Smooth muscle cell (in vitro differentiated cells): ENCODE results near the gene PLCL1. TPM values are rescaled to one million over a fixed set of nuclear protein-coding genes. Genes with fewer than 3 reads are reported as not detected.

ENCODE experiments used
- DNase-seq: peaks from one replicate; lab custom pipeline; 2025; ENCODE audit not compliant: unreplicated experiment; lab: John Stamatoyannopoulos, UW
- H2AFZ ChIP-seq: fragments of 200-600 bp; sonication (generic); 2 replicates; pipeline ENCODE4 v1.6.0; 2016; ENCODE audit warnings: antibody characterized with exemption, low read depth, mild to moderate bottlenecking
- H3F3A ChIP-seq: fragments of 200-600 bp; sonication (generic); 2 replicates; pipeline ENCODE4 v1.6.0; 2017; ENCODE audit warnings: antibody characterized with exemption, low read depth
- H3K27ac ChIP-seq: fragments of 200-600 bp; sonication (generic); 2 replicates; pipeline ENCODE4 v1.5.1; 2016; ENCODE audit warnings: low read depth, mild to moderate bottlenecking
- H3K27me3 ChIP-seq: fragments of 200-600 bp; sonication (generic); 2 replicates; pipeline ENCODE4 v1.6.1; 2016; ENCODE audit warnings: low read depth, mild to moderate bottlenecking
- H3K36me3 ChIP-seq: fragments of 200-600 bp; sonication (generic); 2 replicates; pipeline ENCODE4 v1.5.1; 2016; ENCODE audit warnings: low read depth
- H3K4me1 ChIP-seq: fragments of 200-600 bp; sonication (generic); 2 replicates; pipeline ENCODE4 v1.5.1; 2016; ENCODE audit warnings: low read depth
- H3K4me2 ChIP-seq: fragments of 200-600 bp; sonication (generic); 2 replicates; pipeline ENCODE4 v1.6.0; 2016; ENCODE audit warnings: mild to moderate bottlenecking
- H3K4me3 ChIP-seq: fragments of 200-600 bp; sonication (generic); 2 replicates; pipeline ENCODE4 v1.5.1; 2016; ENCODE audit warnings: mild to moderate bottlenecking
- H3K79me2 ChIP-seq: fragments of 200-600 bp; sonication (generic); 2 replicates; pipeline ENCODE4 v1.6.0; 2016; ENCODE audit warnings: low read depth, mild to moderate bottlenecking
- H3K9ac ChIP-seq: fragments of 200-600 bp; sonication (generic); 2 replicates; pipeline ENCODE4 v1.6.0; 2016; ENCODE audit warnings: low read depth
- H3K9me3 ChIP-seq: fragments of 200-600 bp; sonication (generic); replicated peaks from 2 replicates; pipeline ENCODE4 v1.5.1; 2016; ENCODE audit warnings: low read depth
- H4K20me1 ChIP-seq: fragments of 200-600 bp; sonication (generic); 2 replicates; pipeline ENCODE4 v1.6.0; 2016; ENCODE audit warnings: low read depth
- WGBS: methylation state at CpG from one replicate; pipeline ENCODE4 v1.1.7; 2016; ENCODE audit warnings: low lambda C conversion rate; 5-methylcytosine and 5-hydroxymethylcytosine counted together
- polyA plus RNA-seq: library from polyadenylated mRNA; unstranded; fragments of >200 nt; fragmentation: Nextera tagmentation; extraction: Ambion mirVana; gene quantifications from 2 replicates; pipeline ENCODE4 v1.2.1, GENCODE V29; 2016
- total RNA-seq: library from RNA; depleted of rRNA; stranded (reverse); fragments of >200 nt; gene quantifications from 2 replicates; pipeline ENCODE4 v1.2.3, GENCODE V29; 2014
- TF ChIP-seq, protein P1 (sequence below): fragments of 200-600 bp; sonication (generic); IDR thresholded peaks from 2 replicates; pipeline ENCODE4 v1.5.1; 2017; ENCODE audit warnings: borderline replicate concordance, mild to moderate bottlenecking, antibody characterized with exemption; ENCODE audit not compliant: insufficient read depth, poor library complexity, severe bottlenecking

Gene PLCL1
- total and polyA plus RNA-seq, 2 experiments from 2014 or later = 0.87 to 1.3 TPM

DNA sequence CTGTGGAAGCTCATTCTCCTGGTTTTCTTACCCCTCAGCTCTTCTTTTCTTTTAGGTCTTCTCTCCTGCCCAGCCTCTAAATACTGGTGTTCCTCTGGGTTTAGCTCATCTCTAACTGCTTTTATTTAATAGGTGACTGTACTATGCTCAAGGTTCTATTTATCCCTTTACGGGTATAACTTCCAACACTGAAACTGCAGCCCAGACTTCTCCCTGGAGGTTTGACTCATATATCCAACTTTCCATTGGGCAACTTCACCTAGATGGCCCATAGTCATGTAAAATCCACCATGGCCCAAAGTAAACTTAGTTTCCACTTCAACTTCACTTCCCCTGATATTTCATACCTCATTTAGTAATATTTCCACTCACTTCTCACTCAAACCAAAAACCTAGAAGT is 273.1 kb downstream of the PLCL1 start:
- WGBS = 96% methylated on average over 1 of the region's 1 CpG

DNA sequence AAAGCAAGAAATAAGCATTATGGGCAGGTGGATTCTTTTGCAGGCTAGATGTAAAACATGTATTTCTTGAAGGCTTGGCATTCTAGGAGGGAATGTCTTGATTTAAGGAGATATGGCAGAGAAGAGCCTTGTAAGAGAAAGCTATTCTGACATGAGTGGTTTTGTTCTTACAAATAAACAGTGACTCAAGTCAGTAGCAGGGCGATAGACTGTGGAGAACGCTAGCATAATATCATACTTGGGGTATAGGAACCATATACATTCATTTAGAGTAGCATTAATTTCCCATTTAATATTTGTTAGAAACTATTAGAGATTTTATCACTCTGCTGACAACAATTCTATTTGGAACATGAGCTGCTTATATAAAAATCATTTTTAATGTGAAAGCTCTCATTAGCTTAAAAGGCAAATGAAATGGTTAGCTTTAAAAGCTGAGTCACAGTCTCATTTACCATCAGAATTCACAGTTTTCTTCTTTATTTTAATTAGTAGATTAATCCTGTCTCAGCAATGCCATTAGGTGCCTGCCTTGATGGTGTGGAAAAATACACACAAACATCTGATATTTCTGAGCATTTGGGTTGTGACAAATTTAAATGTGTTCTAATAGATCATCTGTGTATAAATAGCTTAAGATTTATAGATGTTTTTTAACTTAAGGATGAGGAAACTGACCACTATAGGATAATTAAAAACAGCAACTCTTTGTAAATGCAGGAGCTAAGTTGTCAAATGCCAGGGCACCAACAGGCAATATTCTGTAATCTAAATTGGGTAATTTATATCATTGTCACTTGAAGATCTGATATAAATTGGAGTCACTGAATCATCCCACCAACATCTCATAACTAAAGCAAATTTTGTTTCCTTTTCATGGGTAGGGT is 276.7 kb downstream of the PLCL1 start:
- H3K27me3 ChIP-seq = no peaks in the 10 kb centered on the region
- no peaks in the 10 kb centered on the region for H3K4me1 ChIP-seq
- H3K4me2 ChIP-seq = no peak overlapping the region
- no peak overlapping the region for H3K9ac ChIP-seq
- H3K36me3 ChIP-seq = no peaks in the 10 kb centered on the region
- TF ChIP-seq, protein P1, sequence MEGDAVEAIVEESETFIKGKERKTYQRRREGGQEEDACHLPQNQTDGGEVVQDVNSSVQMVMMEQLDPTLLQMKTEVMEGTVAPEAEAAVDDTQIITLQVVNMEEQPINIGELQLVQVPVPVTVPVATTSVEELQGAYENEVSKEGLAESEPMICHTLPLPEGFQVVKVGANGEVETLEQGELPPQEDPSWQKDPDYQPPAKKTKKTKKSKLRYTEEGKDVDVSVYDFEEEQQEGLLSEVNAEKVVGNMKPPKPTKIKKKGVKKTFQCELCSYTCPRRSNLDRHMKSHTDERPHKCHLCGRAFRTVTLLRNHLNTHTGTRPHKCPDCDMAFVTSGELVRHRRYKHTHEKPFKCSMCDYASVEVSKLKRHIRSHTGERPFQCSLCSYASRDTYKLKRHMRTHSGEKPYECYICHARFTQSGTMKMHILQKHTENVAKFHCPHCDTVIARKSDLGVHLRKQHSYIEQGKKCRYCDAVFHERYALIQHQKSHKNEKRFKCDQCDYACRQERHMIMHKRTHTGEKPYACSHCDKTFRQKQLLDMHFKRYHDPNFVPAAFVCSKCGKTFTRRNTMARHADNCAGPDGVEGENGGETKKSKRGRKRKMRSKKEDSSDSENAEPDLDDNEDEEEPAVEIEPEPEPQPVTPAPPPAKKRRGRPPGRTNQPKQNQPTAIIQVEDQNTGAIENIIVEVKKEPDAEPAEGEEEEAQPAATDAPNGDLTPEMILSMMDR = no peak
- no peaks in the 10 kb centered on the region for H3K79me2 ChIP-seq
- no peak overlapping the region for H3K27ac ChIP-seq
- DNase-seq = no peak
- 93% methylated on average over 2 of the region's 2 CpGs for WGBS
- H3F3A ChIP-seq = no peaks in the 10 kb centered on the region
- no peak overlapping the region for H3K4me3 ChIP-seq
- H2AFZ ChIP-seq = no peak overlapping the region
- no peaks in the 10 kb centered on the region for H3K9me3 ChIP-seq
- H4K20me1 ChIP-seq = no peaks in the 10 kb centered on the region

More for the DNA sequence above, 273.1 kb downstream of the PLCL1 start:
- H3K27me3 ChIP-seq = no peaks in the 10 kb centered on the region
- no peak overlapping the region for H2AFZ ChIP-seq
- no peak overlapping the region for H3K4me3 ChIP-seq
- no peak overlapping the region for H3K27ac ChIP-seq
- no peaks in the 10 kb centered on the region for H4K20me1 ChIP-seq
- no peak overlapping the region for H3K9ac ChIP-seq
- H3K9me3 ChIP-seq = no peaks in the 10 kb centered on the region
- no peaks in the 10 kb centered on the region for H3F3A ChIP-seq
- H3K36me3 ChIP-seq = no peaks in the 10 kb centered on the region
- DNase-seq = no peak
- no peak overlapping the region for H3K4me2 ChIP-seq
- H3K79me2 ChIP-seq = no peaks in the 10 kb centered on the region
- TF ChIP-seq, protein P1 = no peak
- no peaks in the 10 kb centered on the region for H3K4me1 ChIP-seq

DNA sequence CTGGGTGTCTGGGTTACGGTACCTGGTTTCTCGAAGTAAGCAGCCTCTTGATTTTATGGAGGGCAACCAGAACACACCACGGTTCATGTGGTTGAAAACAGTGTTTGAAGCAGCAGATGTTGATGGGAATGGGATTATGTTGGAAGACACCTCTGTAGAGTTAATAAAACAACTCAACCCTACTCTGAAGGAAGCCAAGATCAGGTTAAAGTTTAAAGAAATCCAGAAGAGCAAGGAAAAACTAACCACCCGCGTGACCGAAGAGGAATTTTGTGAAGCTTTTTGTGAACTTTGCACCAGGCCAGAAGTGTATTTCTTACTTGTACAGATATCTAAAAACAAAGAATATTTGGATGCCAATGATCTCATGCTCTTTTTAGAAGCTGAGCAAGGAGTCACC is 279.8 kb downstream of the PLCL1 start:
- Histone ChIP-seq H3K4me3 (no peak overlapping the region), H3K4me2 (no peak overlapping the region), H2AFZ (no peak overlapping the region), H3K79me2 (no peaks in the 10 kb centered on the region), H3K9me3 (no peaks in the 10 kb centered on the region), H3F3A (no peaks in the 10 kb centered on the region), H3K4me1 (no peaks in the 10 kb centered on the region), H3K9ac (no peak overlapping the region), H4K20me1 (no peaks in the 10 kb centered on the region), H3K36me3 (no peaks in the 10 kb centered on the region), H3K27me3 (no peaks in the 10 kb centered on the region), H3K27ac (no peak overlapping the region)
- TF ChIP-seq, protein P1 = no peak
- DNase-seq = no peak
- 95% methylated on average over 6 of the region's 6 CpGs for WGBS

DNA sequence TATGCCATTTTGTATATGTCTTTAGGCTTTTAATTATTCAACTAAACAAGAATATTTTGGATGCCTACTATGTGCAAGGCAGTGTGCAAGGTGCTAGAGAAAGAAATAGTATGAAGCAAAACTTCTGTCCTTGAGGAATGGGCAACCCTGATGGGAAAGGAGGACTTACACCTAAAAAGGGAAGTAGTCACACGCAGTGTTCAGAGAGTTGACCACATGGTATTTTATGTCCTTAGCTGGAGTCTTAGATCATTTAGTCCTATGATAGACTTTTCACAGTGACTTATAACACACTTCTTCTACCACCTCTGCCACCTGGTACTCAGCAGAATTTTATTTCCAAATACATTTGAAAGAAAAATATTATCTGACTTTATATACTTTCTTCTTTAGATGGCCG is 291.6 kb downstream of the PLCL1 start:
- H3K9ac ChIP-seq = no peak overlapping the region
- H3K4me3 ChIP-seq = no peak overlapping the region
- 95% methylated on average over 2 of the region's 2 CpGs for WGBS
- H3K4me1 ChIP-seq = no peaks in the 10 kb centered on the region
- TF ChIP-seq, protein P1 = no peak
- no peaks in the 10 kb centered on the region for H3F3A ChIP-seq
- H3K9me3 ChIP-seq = no peaks in the 10 kb centered on the region
- H3K36me3 ChIP-seq = no peaks in the 10 kb centered on the region
- H3K27me3 ChIP-seq = no peaks in the 10 kb centered on the region
- H3K4me2 ChIP-seq = no peak overlapping the region
- no peak for DNase-seq
- H4K20me1 ChIP-seq = no peaks in the 10 kb centered on the region
- no peaks in the 10 kb centered on the region for H3K79me2 ChIP-seq
- no peak overlapping the region for H2AFZ ChIP-seq
- H3K27ac ChIP-seq = no peak overlapping the region
